Measurements from ENCODE around the gene DCAF8L1. TPM values are rescaled to one million over a fixed set of nuclear protein-coding genes. Genes with fewer than 3 reads are reported as not detected.

Gene DCAF8L1
- total and polyA plus RNA-seq, 2 of the 4 experiments (the other 2 are of a cell fraction), result not detected

DNA sequence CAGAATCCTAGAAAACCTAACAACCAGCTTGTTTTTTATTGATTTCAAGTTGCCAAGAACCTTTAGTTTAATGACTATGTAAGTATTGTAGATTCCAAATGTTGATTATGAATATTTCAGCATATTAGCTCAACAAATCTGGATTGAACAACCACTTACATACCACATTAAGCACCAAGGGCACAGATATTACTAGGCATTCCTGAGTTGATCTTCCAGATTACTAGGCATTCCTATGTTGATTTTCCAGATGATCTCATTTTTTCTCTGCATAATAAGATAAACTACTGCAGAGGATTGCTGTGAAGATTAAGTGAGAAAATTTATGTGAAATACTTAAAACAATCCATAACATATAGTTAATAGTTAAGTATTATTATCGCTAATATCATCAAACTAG, 17.4 kb upstream of the DCAF8L1 start:
- no peak overlapping the region for H3K14ac ChIP-seq (replicated peaks; ENCODE audit: low read depth, low read length)
- H2AK9ac ChIP-seq (replicated peaks; ENCODE audit: low read depth, low read length, poor library complexity), result no peak overlapping the region
- H2AK5ac ChIP-seq (ENCODE audit: low read depth, low read length), result no peak overlapping the region
- dilution Hi-C loops (cut with HindIII; ENCODE audit: low sequenced_read_pairs, unreplicated experiment) (no loop called here), in situ Hi-C loops (cut with MboI; ENCODE audit: low sequenced_read_pairs) (no loop called here), intact Hi-C loops (cut with micrococcal nuclease) (no loop called here)
- no peaks in the 10 kb centered on the region for H3K4me1 ChIP-seq (ENCODE audit: control insufficient read depth, insufficient read depth, low read length)
- no peaks in the 10 kb centered on the region for H4K20me1 ChIP-seq (ENCODE audit: insufficient read depth, low read length)
- H3K9me3 ChIP-seq (ENCODE audit: control insufficient read depth, insufficient read depth, low read length), result no peaks in the 10 kb centered on the region
- TF ChIP-seq MXI1 (IDR thresholded peaks at IDR 0.05; ENCODE audit: borderline replicate concordance, low read depth, low read length) (no peak), RFX5 (IDR thresholded peaks at IDR 0.05; ENCODE audit: low read depth, low read length) (no peak), CEBPB (IDR thresholded peaks at IDR 0.05; ENCODE audit: low read depth, low read length) (no peak), BHLHE40 (IDR thresholded peaks at IDR 0.05; ENCODE audit: low read depth, low read length) (no peak), RCOR1 (IDR thresholded peaks at IDR 0.05; ENCODE audit: insufficient replicate concordance, low read length) (no peak), SMC3 (IDR thresholded peaks at IDR 0.05; ENCODE audit: low read depth, low read length) (no peak), MAZ (IDR thresholded peaks at IDR 0.05; ENCODE audit: borderline replicate concordance, low read depth, low read length) (no peak), RAD21 (IDR thresholded peaks at IDR 0.05; ENCODE audit: low read length) (no peak), MAFK (IDR thresholded peaks at IDR 0.05; ENCODE audit: low read depth, low read length) (no peak), NFE2L2 (IDR thresholded peaks at IDR 0.05; ENCODE audit: low read depth, low read length) (no peak), FOS (IDR thresholded peaks at IDR 0.05; ENCODE audit: low read depth, low read length) (no peak)
- TF ChIP-seq, protein P1, sequence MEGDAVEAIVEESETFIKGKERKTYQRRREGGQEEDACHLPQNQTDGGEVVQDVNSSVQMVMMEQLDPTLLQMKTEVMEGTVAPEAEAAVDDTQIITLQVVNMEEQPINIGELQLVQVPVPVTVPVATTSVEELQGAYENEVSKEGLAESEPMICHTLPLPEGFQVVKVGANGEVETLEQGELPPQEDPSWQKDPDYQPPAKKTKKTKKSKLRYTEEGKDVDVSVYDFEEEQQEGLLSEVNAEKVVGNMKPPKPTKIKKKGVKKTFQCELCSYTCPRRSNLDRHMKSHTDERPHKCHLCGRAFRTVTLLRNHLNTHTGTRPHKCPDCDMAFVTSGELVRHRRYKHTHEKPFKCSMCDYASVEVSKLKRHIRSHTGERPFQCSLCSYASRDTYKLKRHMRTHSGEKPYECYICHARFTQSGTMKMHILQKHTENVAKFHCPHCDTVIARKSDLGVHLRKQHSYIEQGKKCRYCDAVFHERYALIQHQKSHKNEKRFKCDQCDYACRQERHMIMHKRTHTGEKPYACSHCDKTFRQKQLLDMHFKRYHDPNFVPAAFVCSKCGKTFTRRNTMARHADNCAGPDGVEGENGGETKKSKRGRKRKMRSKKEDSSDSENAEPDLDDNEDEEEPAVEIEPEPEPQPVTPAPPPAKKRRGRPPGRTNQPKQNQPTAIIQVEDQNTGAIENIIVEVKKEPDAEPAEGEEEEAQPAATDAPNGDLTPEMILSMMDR (conservative IDR thresholded peaks at IDR 0.05; ENCODE audit: low read depth, low read length), result no peak
- TF ChIP-seq, protein P2, sequence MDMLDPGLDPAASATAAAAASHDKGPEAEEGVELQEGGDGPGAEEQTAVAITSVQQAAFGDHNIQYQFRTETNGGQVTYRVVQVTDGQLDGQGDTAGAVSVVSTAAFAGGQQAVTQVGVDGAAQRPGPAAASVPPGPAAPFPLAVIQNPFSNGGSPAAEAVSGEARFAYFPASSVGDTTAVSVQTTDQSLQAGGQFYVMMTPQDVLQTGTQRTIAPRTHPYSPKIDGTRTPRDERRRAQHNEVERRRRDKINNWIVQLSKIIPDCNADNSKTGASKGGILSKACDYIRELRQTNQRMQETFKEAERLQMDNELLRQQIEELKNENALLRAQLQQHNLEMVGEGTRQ (IDR thresholded peaks at IDR 0.05; ENCODE audit: low read depth, low read length), result no peak
- TF ChIP-seq, protein P3, sequence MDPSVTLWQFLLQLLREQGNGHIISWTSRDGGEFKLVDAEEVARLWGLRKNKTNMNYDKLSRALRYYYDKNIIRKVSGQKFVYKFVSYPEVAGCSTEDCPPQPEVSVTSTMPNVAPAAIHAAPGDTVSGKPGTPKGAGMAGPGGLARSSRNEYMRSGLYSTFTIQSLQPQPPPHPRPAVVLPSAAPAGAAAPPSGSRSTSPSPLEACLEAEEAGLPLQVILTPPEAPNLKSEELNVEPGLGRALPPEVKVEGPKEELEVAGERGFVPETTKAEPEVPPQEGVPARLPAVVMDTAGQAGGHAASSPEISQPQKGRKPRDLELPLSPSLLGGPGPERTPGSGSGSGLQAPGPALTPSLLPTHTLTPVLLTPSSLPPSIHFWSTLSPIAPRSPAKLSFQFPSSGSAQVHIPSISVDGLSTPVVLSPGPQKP (IDR thresholded peaks at IDR 0.05; ENCODE audit: borderline replicate concordance, low read depth, low read length), result no peak
- no peaks in the 10 kb centered on the region for H3K27me3 ChIP-seq (ENCODE audit: control insufficient read depth, insufficient read depth, low read length)
- H3K56ac ChIP-seq (ENCODE audit: extremely low read depth, insufficient read depth, low read length), result no peak overlapping the region
- no peaks in the 10 kb centered on the region for H3K36me3 ChIP-seq (ENCODE audit: control insufficient read depth, insufficient read depth, low read length)
- H2BK120ac ChIP-seq (ENCODE audit: low read depth, low read length), result no peak overlapping the region
- ChIA-PET POLR2A (ENCODE audit: unreplicated experiment) (no interaction called here), CTCF (no interaction called here)
- no peak overlapping the region for H2BK20ac ChIP-seq (ENCODE audit: low read depth, low read length)
- H3K79me1 ChIP-seq (ENCODE audit: low read depth in 1 of 2, low read length in 2 of 2), result no peaks in the 10 kb centered on the region
- no peak overlapping the region for H3K4ac ChIP-seq (ENCODE audit: low read depth, low read length)
- no peaks in the 10 kb centered on the region for H3K9me1 ChIP-seq (ENCODE audit: insufficient read depth, low read length)
- no CpG with 5 or more reads among the region's 1 CpG for WGBS, 2 experiments (ENCODE audit: extremely low coverage in 2 of 2, insufficient read length in 1 of 2)
- no peak overlapping the region for H2AFZ ChIP-seq (replicated peaks; ENCODE audit: low read length, poor library complexity)
- H4K91ac ChIP-seq (ENCODE audit: insufficient read depth, low read depth, low read length), result no peak overlapping the region
- no peak overlapping the region for H3K9ac ChIP-seq (ENCODE audit: low read depth, low read length)
- H3K18ac ChIP-seq (ENCODE audit: low read depth, low read length), result no peak overlapping the region
- H2BK5ac ChIP-seq (ENCODE audit: low read depth, low read length, poor library complexity, severe bottlenecking), result no peak overlapping the region
- H3K4me3 ChIP-seq (ENCODE audit: insufficient read depth, low read depth, low read length), result no peak overlapping the region
- no peak overlapping the region for H4K8ac ChIP-seq (ENCODE audit: low read depth in 2 of 2, low read length in 2 of 2)
- no peak overlapping the region for H3K27ac ChIP-seq (ENCODE audit: insufficient read depth, low read length)
- ATAC-seq (ENCODE audit: low read depth) (peak; percentile 51), DNase-seq (no peak)
- BruUV-seq (replicated peaks), result no TSS peak
- no peak overlapping the region for H4K5ac ChIP-seq (ENCODE audit: low read depth, low read length)
- no peak overlapping the region for H2BK15ac ChIP-seq (ENCODE audit: low read depth, low read length)
- no peak overlapping the region for H3K4me2 ChIP-seq (ENCODE audit: low read depth, low read length)
- H3K23ac ChIP-seq (ENCODE audit: low read depth, low read length), result no peak overlapping the region
